Thyroid gland (tissue), 4 donors: ENCODE measurements around the gene SGCD. TPM values are rescaled to one million over a fixed set of nuclear protein-coding genes. Genes with fewer than 3 reads are reported as not detected.

Source experiments
- DNase-seq, 2 donors: peaks; one replicate each; pipeline ENCODE4 v3.0.0-alpha.2; 2019
- H3K27ac ChIP-seq, 3 donors: fragments of 200-600 bp; sonication (generic); 1 replicate in 2 of 3; 2 replicates in 1 of 3; pipeline ENCODE4 v1.5.1; 2016 to 2019; ENCODE audit warnings: mild to moderate bottlenecking in 1 of 3, moderate library complexity in 1 of 3
- H3K27me3 ChIP-seq: fragments of 200-600 bp; sonication (generic); one replicate; pipeline ENCODE4 v1.5.1; 2019
- H3K36me3 ChIP-seq, 2 donors: fragments of 200-600 bp; sonication (generic); one replicate each; pipeline ENCODE4 v1.5.1; 2016 to 2019
- H3K4me1 ChIP-seq, 2 donors: fragments of 200-600 bp; sonication (generic); one replicate each; pipeline ENCODE4 v1.5.1; 2017 to 2019
- H3K4me3 ChIP-seq, 3 donors: fragments of 200-600 bp; sonication (generic); replicated peaks in 1 of 3; 1 replicate in 2 of 3; 2 replicates in 1 of 3; pipeline ENCODE4 v1.5.1; 2016; ENCODE audit warnings: mild to moderate bottlenecking in 1 of 3
- H3K9me3 ChIP-seq: fragments of 200-600 bp; sonication (generic); one replicate; pipeline ENCODE4 v1.5.1; 2017
- POLR2A ChIP-seq, 2 donors: fragments of 450-650 bp; IDR thresholded peaks; one replicate each; pipeline ENCODE4 v1.6.1; 2017; ENCODE audit warnings: antibody characterized with exemption in 2 of 2, mild to moderate bottlenecking in 2 of 2, moderate library complexity in 1 of 2
- WGBS, 2 donors: methylation state at CpG; one replicate each; pipeline ENCODE4 v1.1.5; 2017; 5-methylcytosine and 5-hydroxymethylcytosine counted together
- intact Hi-C: fragments of 100-400 bp; cut with DNase I; formaldehyde crosslinking; loops from one replicate; pipeline ENCODE4 v1.15.1; 2023
- total RNA-seq, 4 donors: library from RNA; depleted of rRNA; stranded (reverse); fragments of >200 nt; gene quantifications; one replicate each; pipeline ENCODE4 v1.2.3, GENCODE V29; 2016
- TF ChIP-seq, protein P1 (sequence below), 6 experiments: fragments of 200-600 bp in 3 of 6; fragments of 450-650 bp in 3 of 6; sonication (generic) in 3 of 6; IDR thresholded peaks; one replicate each; pipeline ENCODE4 v1.5.1; 2016 to 2019; ENCODE audit warnings: antibody characterized with exemption in 6 of 6, mild to moderate bottlenecking in 2 of 6, inconsistent platforms in 1 of 6, moderate library complexity in 1 of 6

Gene SGCD
- total RNA-seq, 4 donors from 2014 or later = 7.4 to 20.1 (median 9.2) TPM

DNA sequence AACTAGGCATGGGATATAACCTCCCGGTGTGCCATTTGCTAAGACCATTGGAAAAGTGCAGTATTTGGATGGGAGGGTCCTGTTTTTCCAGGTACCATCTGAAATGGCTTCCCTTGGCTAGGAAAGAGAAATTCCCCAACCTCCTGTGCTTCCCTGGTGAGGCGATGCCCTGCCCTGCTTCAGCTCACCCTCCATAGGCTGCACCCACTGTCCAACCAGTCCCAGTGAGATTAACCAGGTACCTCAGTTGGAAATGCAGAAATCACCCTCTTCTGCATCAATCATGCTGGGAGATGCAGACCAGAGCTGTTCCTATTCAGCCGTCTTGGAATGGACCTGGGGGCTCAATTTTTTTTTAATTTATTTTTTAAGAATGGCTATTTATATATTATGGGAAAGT, 254.8 kb downstream of the SGCD start:
- WGBS, 2 donors = 92 to 95% methylated on average over 2 to 3 of the region's 3 CpGs
- H3K27ac ChIP-seq = no peak overlapping the region
- no peaks in the 10 kb centered on the region for H3K9me3 ChIP-seq
- no peak overlapping the region for H3K4me3 ChIP-seq
- no peak for DNase-seq
- H3K27me3 ChIP-seq = no peaks in the 10 kb centered on the region
- H3K4me1 ChIP-seq = peaks cover 0 to 4% of the 10 kb centered on the region in 2 donors
- intact Hi-C loops = no loop called here
- TF ChIP-seq POLR2A (IDR thresholded peaks at IDR 0.05) = no peak
- TF ChIP-seq, protein P1, sequence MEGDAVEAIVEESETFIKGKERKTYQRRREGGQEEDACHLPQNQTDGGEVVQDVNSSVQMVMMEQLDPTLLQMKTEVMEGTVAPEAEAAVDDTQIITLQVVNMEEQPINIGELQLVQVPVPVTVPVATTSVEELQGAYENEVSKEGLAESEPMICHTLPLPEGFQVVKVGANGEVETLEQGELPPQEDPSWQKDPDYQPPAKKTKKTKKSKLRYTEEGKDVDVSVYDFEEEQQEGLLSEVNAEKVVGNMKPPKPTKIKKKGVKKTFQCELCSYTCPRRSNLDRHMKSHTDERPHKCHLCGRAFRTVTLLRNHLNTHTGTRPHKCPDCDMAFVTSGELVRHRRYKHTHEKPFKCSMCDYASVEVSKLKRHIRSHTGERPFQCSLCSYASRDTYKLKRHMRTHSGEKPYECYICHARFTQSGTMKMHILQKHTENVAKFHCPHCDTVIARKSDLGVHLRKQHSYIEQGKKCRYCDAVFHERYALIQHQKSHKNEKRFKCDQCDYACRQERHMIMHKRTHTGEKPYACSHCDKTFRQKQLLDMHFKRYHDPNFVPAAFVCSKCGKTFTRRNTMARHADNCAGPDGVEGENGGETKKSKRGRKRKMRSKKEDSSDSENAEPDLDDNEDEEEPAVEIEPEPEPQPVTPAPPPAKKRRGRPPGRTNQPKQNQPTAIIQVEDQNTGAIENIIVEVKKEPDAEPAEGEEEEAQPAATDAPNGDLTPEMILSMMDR (IDR thresholded peaks at IDR 0.05) = no peak
- H3K36me3 ChIP-seq = no peaks in the 10 kb centered on the region

DNA sequence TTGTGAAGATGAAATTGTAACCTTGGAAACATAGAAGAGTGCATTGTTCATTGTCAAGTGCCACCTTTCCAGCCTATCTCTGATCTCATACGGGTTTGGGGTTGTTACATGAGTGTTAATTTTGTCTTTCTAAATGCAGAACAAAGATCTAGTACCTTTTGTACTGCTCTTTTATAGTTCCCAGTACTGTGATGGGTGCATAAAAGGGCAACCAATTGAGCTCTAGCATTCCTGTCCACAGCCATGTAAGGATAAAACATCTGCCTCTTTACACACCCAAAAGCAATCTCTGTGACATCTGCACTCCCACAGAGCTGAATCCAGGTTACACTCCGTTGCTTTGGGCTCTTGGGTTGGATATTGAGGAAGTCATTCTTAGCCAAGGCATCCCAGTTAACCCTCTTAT, 255.2 kb downstream of the SGCD start:
- no peaks in the 10 kb centered on the region for H3K36me3 ChIP-seq
- no peak overlapping the region for H3K4me3 ChIP-seq
- intact Hi-C loops = no loop called here
- no peaks in the 10 kb centered on the region for H3K9me3 ChIP-seq
- H3K27ac ChIP-seq = no peak overlapping the region
- peaks cover 0 to 4% of the 10 kb centered on the region in 2 donors for H3K4me1 ChIP-seq
- WGBS, 2 donors = 69 to 76% methylated on average over 2 of the region's 2 CpGs
- DNase-seq = no peak
- H3K27me3 ChIP-seq = no peaks in the 10 kb centered on the region
- no peak for TF ChIP-seq POLR2A (IDR thresholded peaks at IDR 0.05)
- TF ChIP-seq, protein P1 (IDR thresholded peaks at IDR 0.05) = no peak

DNA sequence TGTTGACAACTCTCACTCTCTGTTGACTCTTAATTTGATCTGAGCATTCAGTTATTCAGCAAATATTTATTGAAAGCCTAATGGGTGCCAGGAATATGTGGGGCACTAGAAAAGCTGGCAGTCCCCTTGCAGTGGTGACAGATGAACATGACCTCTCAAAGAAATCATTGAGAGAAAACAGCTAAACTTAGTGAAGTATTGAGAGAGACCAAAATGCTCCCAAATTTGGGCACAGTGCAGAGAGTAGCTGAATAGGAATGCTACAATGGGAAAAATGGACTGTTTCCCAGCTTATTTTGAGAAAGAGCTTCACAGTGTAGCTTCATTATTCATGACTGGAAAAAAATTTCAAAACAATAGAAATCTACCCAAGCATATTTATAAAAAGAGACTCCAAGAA, 257.9 kb downstream of the SGCD start:
- no peak for DNase-seq
- Histone ChIP-seq H3K27ac (peak overlapping the region in 1 of 3 donors; percentile 20), H3K27me3 (no peaks in the 10 kb centered on the region), H3K36me3 (no peaks in the 10 kb centered on the region), H3K4me1 (peaks cover 0 to 4% of the 10 kb centered on the region in 2 donors), H3K4me3 (no peak overlapping the region), H3K9me3 (no peaks in the 10 kb centered on the region)
- intact Hi-C loops = no loop called here
- TF ChIP-seq, protein P1 (IDR thresholded peaks at IDR 0.05) = no peak
- TF ChIP-seq POLR2A (IDR thresholded peaks at IDR 0.05) = no peak

GRCh38 chr5:156585999-156586398, 259.0 kb downstream of the SGCD start:
- 90 to 96% methylated on average over 4 of the region's 4 CpGs for WGBS, 2 donors
- no peak for TF ChIP-seq POLR2A (IDR thresholded peaks at IDR 0.05)
- intact Hi-C loops = no loop called here
- no peaks in the 10 kb centered on the region for H3K27me3 ChIP-seq
- peaks cover 3 to 4% of the 10 kb centered on the region in 2 donors for H3K4me1 ChIP-seq
- no peak overlapping the region for H3K27ac ChIP-seq
- H3K36me3 ChIP-seq = no peaks in the 10 kb centered on the region
- DNase-seq = no peak
- no peak overlapping the region for H3K4me3 ChIP-seq
- H3K9me3 ChIP-seq = no peaks in the 10 kb centered on the region

DNA sequence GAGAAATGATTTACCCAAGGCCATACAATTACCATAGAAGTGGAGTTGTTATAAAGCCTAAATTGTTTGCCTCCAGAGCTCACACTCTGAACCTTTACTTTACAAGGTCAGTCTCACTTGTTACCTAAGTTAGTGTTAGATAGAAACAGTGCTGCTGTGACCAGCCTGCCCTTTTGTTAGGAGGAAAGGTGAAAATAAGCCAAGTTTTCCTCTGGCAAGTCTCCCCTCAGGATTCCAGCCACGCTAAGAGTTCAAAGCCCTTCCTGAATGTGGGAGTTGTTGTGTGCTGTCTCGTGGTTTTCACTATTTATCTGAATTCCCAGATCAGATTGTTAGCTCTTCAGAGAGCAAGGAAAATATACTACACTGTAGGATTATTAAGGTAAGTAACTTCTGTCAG, 260.0 kb downstream of the SGCD start:
- Histone ChIP-seq H3K4me3 (no peak overlapping the region), H3K36me3 (no peaks in the 10 kb centered on the region), H3K27ac (no peak overlapping the region), H3K9me3 (no peaks in the 10 kb centered on the region), H3K27me3 (no peaks in the 10 kb centered on the region), H3K4me1 (peaks cover 3 to 4% of the 10 kb centered on the region in 2 donors)
- no peak for DNase-seq
- TF ChIP-seq POLR2A (IDR thresholded peaks at IDR 0.05) = no peak
- TF ChIP-seq, protein P1 (IDR thresholded peaks at IDR 0.05) = no peak
- WGBS, 2 donors = 58 to 71% methylated on average over 2 of the region's 2 CpGs
- intact Hi-C loops = no loop called here

- intact Hi-C loops = no loop called here
- no peak overlapping the region for H3K27ac ChIP-seq
- H3K4me3 ChIP-seq = no peak overlapping the region
- TF ChIP-seq POLR2A (IDR thresholded peaks at IDR 0.05) = no peak
- TF ChIP-seq, protein P1 (IDR thresholded peaks at IDR 0.05) = no peak
- H3K4me1 ChIP-seq = peaks cover 3 to 4% of the 10 kb centered on the region in 2 donors
- no peaks in the 10 kb centered on the region for H3K9me3 ChIP-seq
- 95 to 97% methylated on average over 2 of the region's 2 CpGs for WGBS, 2 donors
- H3K36me3 ChIP-seq = no peaks in the 10 kb centered on the region
- no peak for DNase-seq
- no peaks in the 10 kb centered on the region for H3K27me3 ChIP-seq
These were observed 261.3 kb downstream of the SGCD start for GRCh38 chr5:156588306-156588705.
